ENCODE results near the gene RAP1B.

The RAP1B gene

GRCh38 chr12:68612697-68613096 is 2.0 kb downstream of the RAP1B start:
- ChIA-PET POLR2A (interaction anchor here (0.6 kb wide), 3 partner anchors 18 to 221 kb away, joined by 3 to 8 read pairs (median 4); no protein-coding TSS in a partner anchor), CTCF (interaction anchor here (0.7 to 2.3 kb wide), 6 partner anchors 11 to 256 kb away, joined by 3 to 7 read pairs (median 4); no protein-coding TSS in a partner anchor)
- TF ChIP-seq, protein P1, sequence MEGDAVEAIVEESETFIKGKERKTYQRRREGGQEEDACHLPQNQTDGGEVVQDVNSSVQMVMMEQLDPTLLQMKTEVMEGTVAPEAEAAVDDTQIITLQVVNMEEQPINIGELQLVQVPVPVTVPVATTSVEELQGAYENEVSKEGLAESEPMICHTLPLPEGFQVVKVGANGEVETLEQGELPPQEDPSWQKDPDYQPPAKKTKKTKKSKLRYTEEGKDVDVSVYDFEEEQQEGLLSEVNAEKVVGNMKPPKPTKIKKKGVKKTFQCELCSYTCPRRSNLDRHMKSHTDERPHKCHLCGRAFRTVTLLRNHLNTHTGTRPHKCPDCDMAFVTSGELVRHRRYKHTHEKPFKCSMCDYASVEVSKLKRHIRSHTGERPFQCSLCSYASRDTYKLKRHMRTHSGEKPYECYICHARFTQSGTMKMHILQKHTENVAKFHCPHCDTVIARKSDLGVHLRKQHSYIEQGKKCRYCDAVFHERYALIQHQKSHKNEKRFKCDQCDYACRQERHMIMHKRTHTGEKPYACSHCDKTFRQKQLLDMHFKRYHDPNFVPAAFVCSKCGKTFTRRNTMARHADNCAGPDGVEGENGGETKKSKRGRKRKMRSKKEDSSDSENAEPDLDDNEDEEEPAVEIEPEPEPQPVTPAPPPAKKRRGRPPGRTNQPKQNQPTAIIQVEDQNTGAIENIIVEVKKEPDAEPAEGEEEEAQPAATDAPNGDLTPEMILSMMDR (IDR thresholded peaks at IDR 0.05; ENCODE audit: control extremely low read depth, extremely low read depth, low read depth, missing control alignments), result no peak
- DNase-seq (ENCODE audit: extremely low spot score), result no peak

DNA sequence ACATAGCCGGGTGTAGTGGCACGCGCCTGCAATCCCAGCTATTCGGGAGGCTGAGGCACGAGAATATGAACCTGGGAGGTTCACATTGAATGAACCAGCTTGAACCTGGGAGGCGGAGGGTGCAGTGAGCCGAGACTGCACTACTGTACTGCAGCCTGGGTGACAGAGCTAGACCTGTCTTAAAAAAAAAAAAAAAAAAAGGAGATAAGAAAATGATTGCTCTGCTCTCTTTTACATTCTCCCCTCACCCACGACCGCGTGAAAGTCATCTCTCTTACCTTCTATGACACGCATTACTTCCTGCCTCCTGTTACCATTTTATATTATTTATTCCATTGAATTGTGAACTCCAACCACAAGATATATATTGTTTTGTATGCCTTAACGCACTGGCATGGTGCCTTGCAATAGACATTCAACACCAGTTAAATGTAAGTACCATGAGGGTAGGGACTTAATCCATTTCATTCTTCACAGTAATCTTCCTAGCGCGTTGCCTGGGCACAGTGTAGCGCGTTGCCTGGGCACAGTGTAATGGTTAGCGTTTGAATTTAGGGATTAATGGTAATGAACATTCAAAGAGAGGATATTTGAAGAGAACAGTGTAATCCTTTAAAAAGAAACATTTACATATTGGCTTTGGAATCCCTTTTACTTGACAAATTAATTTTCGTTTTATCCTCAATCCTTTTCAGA is 2.7 kb downstream of the RAP1B start:
- ChIA-PET CTCF (interaction anchor here (0.7 to 2.3 kb wide), 6 partner anchors 9 to 256 kb away, joined by 3 to 7 read pairs (median 4); no protein-coding TSS in a partner anchor), POLR2A (interaction anchor here (0.6 kb wide), 2 partner anchors 17 to 221 kb away, joined by 3 to 4 read pairs; no protein-coding TSS in a partner anchor)
- TF ChIP-seq, protein P1 (IDR thresholded peaks at IDR 0.05; ENCODE audit: control extremely low read depth, extremely low read depth, low read depth, missing control alignments), result no peak
- DNase-seq (ENCODE audit: extremely low spot score), result no peak

DNA sequence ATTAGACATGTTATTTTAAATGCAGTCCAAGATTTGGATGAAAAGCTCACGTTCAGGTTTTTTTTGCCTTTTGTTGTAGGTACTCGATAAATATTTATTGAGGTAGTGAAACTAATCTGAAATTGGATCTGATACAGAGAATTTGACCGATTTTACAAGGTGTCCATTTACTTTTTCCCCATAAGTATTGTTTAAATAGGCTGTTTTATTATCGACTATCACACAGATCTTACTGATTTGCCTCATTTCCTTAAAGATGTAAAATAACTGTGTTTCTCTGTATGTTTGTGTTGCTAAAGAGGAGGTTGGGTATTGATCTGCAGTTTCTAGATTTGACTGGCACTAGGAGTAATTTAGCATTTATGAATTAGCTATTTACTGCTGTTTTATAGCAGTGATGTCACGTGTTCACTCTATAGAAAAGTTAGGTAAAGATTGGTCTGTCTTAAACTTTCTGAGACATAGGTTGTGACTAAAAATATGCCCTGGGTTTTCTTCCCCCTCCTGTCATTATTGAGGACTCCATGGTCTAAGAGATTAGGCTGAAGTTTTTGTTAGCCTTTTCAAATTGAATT is 3.5 kb downstream of the RAP1B start:
- no peak for DNase-seq (ENCODE audit: extremely low spot score)
- POLR2A ChIA-PET, result no interaction called here
- CTCF ChIA-PET, result interaction anchor here (0.7 to 1.2 kb wide), 3 partner anchors 9 to 25 kb away, joined by 3 to 4 read pairs (median 3); no protein-coding TSS in a partner anchor
- TF ChIP-seq, protein P1 (IDR thresholded peaks at IDR 0.05; ENCODE audit: control extremely low read depth, extremely low read depth, low read depth, missing control alignments), result no peak

DNA sequence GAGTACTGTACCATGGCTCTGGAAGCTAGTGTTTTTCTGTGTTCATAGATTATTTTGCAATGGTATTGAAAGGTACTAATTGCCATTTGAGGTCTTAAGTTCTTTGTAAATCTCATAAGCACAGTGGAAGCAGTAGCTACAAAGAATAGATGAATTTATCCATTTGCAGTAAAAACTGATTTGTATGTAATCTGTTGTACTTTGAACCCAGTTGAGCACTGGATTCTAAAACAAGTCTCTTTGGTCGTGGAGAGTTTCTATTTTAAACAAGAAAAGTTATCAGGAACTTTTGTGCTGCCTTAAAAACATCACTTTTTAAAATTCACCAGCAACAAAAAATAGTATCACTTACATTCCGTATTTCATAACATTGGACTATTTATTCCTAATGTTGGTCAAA is 4.1 kb downstream of the RAP1B start:
- TF ChIP-seq, protein P1 (IDR thresholded peaks at IDR 0.05; ENCODE audit: control extremely low read depth, extremely low read depth, low read depth, missing control alignments), result no peak
- no peak for DNase-seq (ENCODE audit: extremely low spot score)
- POLR2A ChIA-PET, result no interaction called here
- CTCF ChIA-PET, result interaction anchor here (0.7 to 1.2 kb wide), 3 partner anchors 8 to 25 kb away, joined by 3 to 4 read pairs (median 3); no protein-coding TSS in a partner anchor

DNA sequence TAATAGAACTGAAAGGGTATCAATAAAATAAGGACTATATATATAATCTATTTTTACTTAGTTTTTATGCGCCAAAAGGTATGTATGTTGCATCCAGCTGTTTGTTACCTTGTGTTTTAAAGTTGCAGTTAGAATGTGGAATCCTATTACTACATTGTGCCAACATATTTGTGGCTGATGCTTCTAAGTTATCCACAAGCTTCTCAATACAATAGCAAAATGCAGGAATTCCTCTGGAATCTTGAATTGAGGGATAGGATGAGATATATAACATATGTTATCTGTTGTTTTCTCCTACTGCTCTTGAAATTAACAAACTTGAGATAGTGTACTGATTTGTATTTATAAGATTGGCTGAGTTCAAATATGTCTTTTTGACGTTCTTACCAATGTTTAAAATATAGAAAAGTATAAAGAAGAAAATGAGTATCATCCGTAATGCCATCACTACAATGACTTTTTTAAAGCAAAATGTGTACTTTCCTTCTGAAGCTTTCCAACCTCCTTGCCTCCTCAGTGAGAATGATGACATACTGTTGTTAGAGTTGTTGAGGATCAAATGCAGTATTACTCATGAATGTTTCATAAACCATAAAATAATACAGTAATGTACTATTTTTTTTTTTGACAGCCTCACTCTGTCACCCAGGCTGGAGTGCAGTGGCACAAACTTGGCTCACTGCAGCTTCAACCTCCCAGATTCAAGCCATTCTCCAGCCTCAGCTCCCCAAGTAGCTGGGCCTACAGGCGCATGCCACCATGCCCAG is 6.6 kb downstream of the RAP1B start:
- TF ChIP-seq, protein P1 (IDR thresholded peaks at IDR 0.05; ENCODE audit: control extremely low read depth, extremely low read depth, low read depth, missing control alignments), result no peak
- DNase-seq (ENCODE audit: extremely low spot score), result no peak
- CTCF ChIA-PET, result interaction anchor here (1.2 to 1.4 kb wide), 3 partner anchors 11 to 261 kb away, joined by 3 read pairs; no protein-coding TSS in a partner anchor
- POLR2A ChIA-PET, result interaction anchor here (0.6 kb wide), 1 partner anchor 9 kb away, joined by 4 read pairs; no protein-coding TSS in a partner anchor

- POLR2A ChIA-PET, result no interaction called here
- TF ChIP-seq, protein P1 (IDR thresholded peaks at IDR 0.05; ENCODE audit: control extremely low read depth, extremely low read depth, low read depth, missing control alignments), result no peak
- CTCF ChIA-PET, result interaction anchor here (1.3 kb wide), 1 partner anchor 10 kb away, joined by 4 read pairs; no protein-coding TSS in a partner anchor
- DNase-seq (ENCODE audit: extremely low spot score), result no peak
Observed at GRCh38 chr12:68619541-68619940, 8.8 kb downstream of the RAP1B start.
